GM20000 (cell line): ENCODE results near the gene LHFPL2.
"Not testable (repeated sequence)": the region's sequence is repeated elsewhere in the genome, so short reads cannot be mapped to it uniquely, and the experiment has no call there.

ENCODE experiments used
- DNase-seq: peaks from one replicate; pipeline ENCODE4 v3.0.0; 2012; ENCODE audit warnings: low spot score
- TF ChIP-seq, protein P1 (sequence below): IDR thresholded peaks from 2 replicates; pipeline ENCODE4 v1.5.1; 2012; ENCODE audit warnings: mild to moderate bottlenecking, control low read depth; ENCODE audit errors: extremely low read depth, missing control alignments

Gene LHFPL2

DNA sequence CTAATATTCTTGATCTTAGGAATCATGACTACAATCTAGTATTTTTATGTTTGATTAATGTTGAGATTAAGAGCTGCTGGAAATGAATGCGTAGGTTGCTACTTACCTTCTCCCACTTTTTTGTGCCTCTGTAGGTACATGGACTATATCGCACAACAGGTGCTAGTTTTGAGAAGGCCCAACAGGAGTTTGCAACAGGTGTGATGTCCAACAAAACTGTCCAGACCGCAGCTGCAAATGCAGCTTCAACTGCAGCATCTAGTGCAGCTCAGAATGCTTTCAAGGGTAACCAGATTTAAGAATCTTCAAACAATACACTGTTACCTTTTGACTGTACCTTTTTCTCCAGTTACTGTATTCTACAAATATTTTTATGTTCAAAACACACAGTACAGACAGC, 173.2 kb downstream of the LHFPL2 start:
- TF ChIP-seq, protein P1, sequence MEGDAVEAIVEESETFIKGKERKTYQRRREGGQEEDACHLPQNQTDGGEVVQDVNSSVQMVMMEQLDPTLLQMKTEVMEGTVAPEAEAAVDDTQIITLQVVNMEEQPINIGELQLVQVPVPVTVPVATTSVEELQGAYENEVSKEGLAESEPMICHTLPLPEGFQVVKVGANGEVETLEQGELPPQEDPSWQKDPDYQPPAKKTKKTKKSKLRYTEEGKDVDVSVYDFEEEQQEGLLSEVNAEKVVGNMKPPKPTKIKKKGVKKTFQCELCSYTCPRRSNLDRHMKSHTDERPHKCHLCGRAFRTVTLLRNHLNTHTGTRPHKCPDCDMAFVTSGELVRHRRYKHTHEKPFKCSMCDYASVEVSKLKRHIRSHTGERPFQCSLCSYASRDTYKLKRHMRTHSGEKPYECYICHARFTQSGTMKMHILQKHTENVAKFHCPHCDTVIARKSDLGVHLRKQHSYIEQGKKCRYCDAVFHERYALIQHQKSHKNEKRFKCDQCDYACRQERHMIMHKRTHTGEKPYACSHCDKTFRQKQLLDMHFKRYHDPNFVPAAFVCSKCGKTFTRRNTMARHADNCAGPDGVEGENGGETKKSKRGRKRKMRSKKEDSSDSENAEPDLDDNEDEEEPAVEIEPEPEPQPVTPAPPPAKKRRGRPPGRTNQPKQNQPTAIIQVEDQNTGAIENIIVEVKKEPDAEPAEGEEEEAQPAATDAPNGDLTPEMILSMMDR, result no peak

DNA sequence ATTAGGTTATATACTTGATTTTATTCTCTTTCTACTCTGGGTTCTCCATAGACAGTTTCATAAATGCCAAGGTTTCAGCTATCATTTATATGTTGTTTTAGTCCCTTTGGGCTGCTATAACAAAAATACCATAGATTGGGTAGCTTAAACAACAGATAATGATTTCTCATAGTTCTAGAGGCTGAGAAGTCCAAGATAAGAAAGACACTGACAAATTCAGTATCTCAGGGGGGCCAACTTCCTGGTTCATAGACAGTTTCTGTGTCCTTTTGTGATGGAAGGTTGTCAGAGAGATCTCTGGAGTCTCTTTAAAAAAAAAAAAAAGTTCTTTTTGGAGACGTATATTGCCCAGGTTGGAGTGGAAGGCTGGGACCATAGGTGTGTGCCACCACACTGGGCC, 174.8 kb downstream of the LHFPL2 start:
- TF ChIP-seq, protein P1, result no peak
- DNase-seq, result no peak

More for the DNA sequence above, 173.2 kb downstream of the LHFPL2 start:
- no peak for DNase-seq

DNA sequence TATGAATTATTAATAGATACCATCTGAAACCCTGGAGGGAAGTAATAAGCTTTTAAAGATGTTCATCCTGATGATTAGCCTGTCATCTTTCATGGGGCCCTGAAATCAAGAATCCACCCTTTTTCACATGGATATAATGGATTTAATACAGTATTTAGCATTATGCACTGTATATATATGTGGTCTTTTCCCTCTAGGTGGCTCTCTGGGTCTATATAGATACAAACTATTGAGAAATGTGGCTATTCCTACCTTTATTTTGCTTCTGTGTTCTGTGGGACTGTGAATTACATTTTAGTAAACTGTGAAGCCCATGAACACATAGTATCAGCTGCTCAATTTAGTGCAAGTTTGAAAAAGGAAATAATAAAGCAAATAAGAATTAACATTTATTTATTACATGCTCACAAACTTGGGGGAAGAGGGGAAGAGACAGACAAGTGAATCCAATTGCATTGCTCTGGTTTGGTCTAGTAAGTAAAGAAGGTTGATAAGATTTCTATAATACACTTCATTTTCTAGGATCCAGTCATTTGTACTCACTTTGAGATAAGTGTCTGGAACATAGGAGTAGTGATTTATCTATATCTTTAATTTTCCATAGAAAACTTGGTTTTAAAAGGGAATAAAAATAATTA, 176.0 kb downstream of the LHFPL2 start:
- DNase-seq, result no peak
- TF ChIP-seq, protein P1, result no peak

DNA sequence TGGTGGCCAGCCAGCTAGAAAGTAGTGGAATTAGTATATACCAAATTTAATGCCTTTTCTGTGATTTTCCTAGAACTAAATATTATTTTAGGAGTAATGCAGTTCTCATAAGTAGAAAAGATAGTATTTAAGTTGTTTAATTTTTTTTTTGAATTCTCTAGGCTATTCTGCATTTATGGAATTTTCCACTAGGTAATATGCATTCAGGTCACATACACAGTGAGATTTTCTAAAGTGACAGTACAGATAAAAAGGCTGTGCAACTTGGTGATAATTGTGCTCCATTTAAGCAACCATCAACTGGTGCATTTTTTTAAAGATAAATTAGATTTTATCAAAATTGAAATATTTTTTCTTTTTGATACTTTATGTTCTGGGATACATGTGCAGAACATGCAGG, 176.7 kb downstream of the LHFPL2 start:
- TF ChIP-seq, protein P1, result no peak
- no peak for DNase-seq

DNA sequence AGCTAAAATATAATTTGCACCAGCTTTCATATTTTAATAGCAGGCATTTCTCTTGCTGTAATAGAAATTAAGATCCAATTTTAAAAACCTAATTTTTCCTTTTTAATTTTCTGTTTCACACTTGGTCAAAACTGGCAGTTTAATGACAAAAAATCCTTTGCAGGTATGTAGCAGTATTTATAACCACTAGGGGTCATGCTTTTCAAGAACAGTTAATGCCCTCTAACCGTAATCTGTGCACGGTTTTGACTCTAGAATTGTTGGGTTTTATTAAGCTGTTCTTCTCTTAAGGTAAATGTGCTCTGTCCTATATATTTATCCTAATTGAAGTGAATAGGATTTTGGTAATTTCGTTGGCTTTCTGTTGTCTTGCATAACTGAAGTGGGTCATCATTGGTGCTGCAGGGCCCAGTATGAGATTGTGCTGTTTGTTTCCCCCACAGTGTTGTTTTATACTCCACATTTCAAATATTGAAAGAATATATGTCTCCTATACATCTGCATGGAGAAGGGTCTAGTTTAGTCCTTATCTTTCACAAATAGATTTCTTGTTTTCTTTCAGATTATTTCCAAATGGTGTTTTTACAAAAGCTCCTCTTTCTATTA, 180.7 kb downstream of the LHFPL2 start:
- peak; percentile 37 for DNase-seq
- TF ChIP-seq, protein P1, result peak; percentile 51

DNA sequence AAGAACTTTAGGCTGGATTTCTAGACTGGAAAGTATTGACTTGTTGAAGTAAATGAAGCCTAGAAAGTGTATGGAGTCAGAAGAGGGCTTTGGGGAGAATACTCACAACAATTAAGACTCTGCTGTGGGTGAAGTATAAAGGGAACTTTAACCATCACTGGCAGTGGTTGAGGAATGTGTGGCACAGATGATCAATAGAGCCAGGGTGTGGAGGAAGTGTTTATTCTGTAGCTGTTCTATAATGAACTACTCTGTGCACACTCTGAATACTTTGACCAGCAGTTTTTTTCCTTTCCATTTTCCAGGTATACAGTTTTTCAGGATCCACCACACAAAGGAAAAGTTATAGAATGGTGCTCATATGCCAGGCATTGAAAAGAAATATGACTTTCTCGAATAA, 181.4 kb downstream of the LHFPL2 start:
- TF ChIP-seq, protein P1, result no peak
- no peak for DNase-seq

DNA sequence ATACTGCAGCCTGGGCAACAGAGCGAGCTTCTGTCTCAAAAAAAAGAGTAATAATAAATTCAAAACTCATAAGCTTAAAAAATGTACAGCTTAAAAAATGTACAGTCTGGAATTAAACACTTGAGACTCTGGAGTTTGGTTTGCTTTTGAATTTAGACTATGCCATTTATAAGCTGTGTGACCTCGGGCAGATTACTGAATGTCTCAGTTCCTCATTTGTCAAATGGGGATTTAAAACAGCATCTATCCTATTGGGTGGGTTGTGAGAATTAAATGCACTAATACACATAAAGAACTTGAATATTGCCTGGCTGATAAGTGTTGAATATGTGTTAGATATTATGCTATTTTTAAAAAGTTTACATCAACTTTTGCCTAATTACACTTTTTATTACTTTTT, 189.7 kb downstream of the LHFPL2 start:
- TF ChIP-seq, protein P1, result no peak
- no peak for DNase-seq

DNA sequence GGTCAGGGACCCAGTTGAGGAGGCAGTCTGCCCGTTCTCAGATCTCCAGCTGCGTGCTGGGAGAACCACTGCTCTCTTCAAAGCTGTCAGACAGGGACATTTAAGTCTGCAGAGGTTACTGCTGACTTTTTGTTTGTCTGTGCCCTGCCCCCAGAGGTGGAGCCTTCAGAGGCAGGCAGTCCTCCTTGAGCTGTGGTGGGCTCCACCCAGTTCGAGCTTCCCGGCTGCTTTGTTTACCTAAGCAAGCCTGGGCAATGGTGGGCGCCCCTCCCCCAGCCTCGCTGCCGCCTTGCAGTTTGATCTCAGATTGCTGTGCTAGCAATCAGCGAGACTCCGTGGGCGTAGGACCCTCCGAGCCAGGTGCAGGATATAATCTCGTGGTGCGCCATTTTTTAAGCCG, 191.1 kb downstream of the LHFPL2 start:
- DNase-seq, result not testable (repeated sequence)
